T47D (cell line): ENCODE measurements around the gene DUSP10.

Experiments used
- DNase-seq, 2 experiments: peaks; one replicate each; pipeline versions ENCODE4 v3.0.0 to v3.0.0-alpha.2; 2011 to 2012; ENCODE audit warnings: low read depth in 1 of 2, low spot score in 1 of 2
- JUND ChIP-seq: IDR thresholded peaks from 2 replicates; pipeline ENCODE4 v1.6.1; 2012; ENCODE audit warnings: low read depth
- in situ Hi-C: cut with HindIII; loops from 2 replicates; pipeline ENCODE4 v1.10.0; 2016; ENCODE audit warnings: low sequenced_read_pairs, low pct_unique_long_range_greater_than_20kb

Gene DUSP10

GRCh38 chr1:221777431-221778072, 35.7 kb upstream of the DUSP10 start:
- in situ Hi-C loops = no loop called here
- no peak for DNase-seq
- no peak for TF ChIP-seq JUND

- no peak for DNase-seq
- TF ChIP-seq JUND = no peak
- in situ Hi-C loops = no loop called here
Observed at GRCh38 chr1:221776495-221777301, 34.8 kb upstream of the DUSP10 start.

DNA sequence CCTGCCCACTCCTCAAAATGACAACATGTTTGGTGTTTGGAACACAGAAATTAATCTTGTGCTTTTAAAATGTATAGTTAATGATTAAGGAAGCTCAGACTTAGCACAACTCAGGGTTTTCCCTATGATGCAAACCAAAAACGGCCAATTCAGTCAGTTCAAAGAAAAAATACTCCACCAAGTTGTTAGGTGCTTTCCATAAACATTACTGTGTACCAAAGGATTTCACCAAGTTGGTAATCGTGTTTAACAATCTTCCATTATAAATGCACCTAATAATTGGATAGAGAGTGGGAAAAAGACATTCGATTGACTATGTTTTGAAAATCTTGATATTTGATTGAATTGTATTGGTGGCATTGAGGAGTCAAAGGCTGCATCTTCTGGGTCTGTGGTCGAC, 33.3 kb upstream of the DUSP10 start:
- no peak for DNase-seq
- in situ Hi-C loops = no loop called here
- no peak for TF ChIP-seq JUND

DNA sequence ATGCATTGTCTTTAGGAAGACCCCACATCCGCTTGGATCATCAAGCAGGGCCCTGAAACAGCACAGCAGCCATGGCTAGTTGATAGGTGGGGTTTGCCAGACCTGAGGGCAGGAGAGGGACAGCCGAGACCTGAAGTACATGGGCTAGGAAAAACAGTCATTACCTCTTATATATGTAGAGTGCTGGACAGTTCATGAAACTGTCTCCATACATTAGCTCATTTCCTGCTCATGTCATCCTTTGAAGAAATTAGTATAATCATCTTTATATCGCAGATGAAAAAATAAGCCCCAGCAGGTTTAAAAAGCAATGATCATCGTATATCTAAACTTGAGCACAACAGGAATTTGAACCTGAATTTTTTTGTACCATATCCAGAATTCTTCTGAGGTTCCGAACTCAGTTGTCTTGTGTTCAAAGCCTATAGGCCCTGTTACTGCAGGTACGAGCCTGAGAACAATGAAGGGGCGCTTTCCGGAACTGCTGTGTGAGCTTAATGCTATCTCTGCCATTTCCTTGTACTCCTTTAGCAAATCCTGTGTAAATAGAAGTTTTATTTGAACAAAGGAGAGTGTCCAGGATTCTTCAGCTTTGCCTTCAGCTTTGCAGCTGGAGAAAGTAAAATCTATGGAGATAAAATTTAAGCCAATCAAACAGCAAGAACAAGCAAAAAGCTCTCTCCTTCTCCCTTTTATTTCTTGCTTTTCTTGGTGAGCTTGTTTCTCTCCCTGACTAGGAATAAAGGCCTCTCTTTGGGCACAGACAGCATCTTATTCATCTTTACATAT, 32.4 kb upstream of the DUSP10 start:
- in situ Hi-C loops = no loop called here
- TF ChIP-seq JUND = no peak
- DNase-seq = no peak

DNA sequence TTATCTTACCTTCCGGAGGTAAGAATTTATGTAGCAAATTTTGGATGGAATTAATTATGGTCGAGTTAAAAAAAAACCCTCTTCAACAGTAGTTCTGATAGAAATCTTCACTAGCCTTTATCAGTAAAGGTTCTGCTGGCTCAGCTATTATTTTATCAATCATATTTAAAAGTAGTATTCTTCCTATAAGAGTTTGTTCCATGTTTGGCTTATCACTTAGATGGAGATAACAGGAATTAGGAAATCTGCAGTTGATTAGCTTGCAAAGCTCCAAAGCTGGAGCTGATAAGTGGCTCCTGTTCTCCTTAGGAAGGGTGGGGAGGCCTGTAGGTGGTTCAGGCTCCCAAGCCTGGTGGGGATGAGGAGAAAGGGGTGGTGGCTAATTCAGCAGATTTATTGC, 31.5 kb upstream of the DUSP10 start:
- no peak for DNase-seq
- in situ Hi-C loops = no loop called here
- no peak for TF ChIP-seq JUND

DNA sequence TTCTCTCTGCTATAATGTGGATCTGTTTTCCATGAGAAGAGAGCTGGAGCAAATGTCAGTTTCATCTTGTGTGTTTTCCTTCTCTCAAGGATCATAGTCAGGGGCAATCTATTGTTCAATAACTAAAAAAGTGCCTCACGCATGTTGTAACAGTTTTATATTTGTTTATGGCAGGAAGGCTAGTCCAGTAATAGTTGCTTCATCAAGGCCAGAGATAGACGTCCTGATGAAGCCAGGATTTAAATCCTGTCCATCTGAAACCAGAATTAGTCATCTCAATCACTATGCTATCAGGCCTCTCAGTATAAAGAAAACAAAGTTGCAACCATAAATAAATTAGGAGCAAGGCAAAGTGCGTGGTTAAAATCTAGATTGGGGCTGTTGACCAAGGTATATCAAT, 30.2 kb upstream of the DUSP10 start:
- TF ChIP-seq JUND = no peak
- in situ Hi-C loops = no loop called here
- DNase-seq = no peak

DNA sequence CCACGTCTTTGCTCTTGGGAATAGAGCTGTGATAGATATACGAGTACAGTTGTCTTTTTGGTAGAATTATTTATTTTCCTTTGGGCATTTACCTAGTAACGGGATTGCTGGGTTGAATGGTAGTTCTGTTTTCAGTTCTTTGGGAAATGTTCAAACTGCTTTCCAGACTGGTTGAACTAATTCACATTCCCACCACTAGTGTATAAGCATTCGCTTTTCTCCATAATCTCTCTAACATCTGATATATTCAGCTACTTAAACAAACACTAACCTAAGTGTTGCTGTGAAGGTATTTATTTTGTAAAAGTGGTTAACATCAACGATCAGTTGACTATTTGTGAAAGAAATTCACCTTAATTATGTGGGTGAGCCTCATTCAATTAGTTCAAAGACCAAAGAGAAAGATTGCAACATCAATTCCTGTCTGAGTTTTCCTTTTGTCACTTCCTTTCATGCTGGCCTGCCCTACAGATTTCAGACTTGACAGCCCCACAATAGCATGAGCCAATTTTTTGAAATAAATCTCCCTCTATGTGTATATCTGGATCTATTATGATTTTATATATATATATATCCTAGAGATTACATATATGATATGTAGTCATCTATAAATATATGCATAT, 26.7 kb upstream of the DUSP10 start:
- peak in 1 of 2 experiments; percentile 28 for DNase-seq
- no peak for TF ChIP-seq JUND
- in situ Hi-C loops = no loop called here

DNA sequence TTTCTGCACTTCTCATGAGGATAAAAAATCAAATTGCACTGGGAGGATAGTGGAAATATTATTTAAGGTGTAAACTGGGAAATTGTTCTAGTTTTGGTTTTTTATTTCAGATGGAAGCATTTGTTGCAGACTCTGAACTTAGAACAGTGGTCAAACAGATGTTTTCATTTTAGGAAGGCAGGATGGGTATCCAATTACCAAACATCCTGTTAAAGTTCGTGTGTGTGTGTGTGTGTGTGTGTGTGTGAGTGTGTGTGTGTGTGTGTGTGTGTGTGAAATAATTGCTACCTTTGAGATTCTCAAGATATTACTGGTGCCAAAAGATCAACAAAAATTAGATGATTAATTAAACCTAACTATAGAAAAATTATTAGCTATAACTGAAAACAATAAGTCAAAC, 24.3 kb upstream of the DUSP10 start:
- TF ChIP-seq JUND = no peak
- in situ Hi-C loops = no loop called here
- no peak for DNase-seq

GRCh38 chr1:221765527-221765926, 23.6 kb upstream of the DUSP10 start:
- no peak for DNase-seq
- in situ Hi-C loops = no loop called here
- no peak for TF ChIP-seq JUND

GRCh38 chr1:221762121-221762520, 20.2 kb upstream of the DUSP10 start:
- no peak for DNase-seq
- no peak for TF ChIP-seq JUND
- in situ Hi-C loops = no loop called here

- in situ Hi-C loops = no loop called here
- no peak for TF ChIP-seq JUND
- no peak for DNase-seq
Observed at GRCh38 chr1:221761354-221762002, 19.6 kb upstream of the DUSP10 start.

DNA sequence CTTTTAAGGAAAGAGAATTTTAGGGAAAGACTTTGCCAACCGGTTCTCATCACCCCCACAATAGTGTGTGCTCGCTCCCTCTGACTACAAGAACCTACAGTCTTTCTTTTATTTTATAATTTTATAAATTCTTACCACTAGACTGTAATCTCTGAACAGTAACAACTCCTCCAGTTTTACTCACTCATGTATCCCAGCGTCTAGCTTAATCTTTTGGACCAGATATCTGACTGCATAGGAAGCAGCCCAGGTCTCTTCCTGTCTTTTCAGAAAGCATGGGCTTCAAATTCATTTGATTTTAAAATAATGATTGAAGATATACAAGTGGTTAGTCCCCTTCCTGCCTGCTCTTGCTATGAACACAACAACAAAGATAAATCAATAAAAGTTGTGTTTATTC, 19.0 kb upstream of the DUSP10 start:
- no peak for TF ChIP-seq JUND
- in situ Hi-C loops = no loop called here
- DNase-seq = no peak
